GM18499 (cell line): ENCODE results near the gene MCF2L2.

Experiments used
- ATAC-seq: cut with Tn5 transposase; IDR thresholded peaks from one replicate; pipeline ENCODE4 v1.9.1; 2021; ENCODE audit warnings: moderate number of reproducible peaks; ENCODE audit not compliant: insufficient read depth, unreplicated experiment

Gene MCF2L2

DNA sequence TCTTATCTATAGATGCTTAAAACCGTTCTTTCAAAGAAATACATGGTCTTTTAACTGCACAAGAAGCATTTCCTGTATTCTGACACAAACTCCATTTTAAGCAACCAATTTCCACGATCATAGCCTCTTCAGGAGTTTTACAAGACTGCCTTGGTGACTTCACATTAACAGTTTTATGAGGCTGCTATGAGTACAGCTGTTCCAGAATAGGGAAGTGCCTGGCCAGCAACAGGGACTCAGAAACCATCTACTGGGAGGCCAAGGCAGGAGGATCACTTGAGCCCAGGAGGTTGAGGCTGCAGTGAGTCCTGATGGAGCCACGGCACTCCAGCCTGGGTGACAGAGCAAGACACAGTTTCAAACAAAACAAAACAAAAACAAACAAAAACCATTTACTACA is 96.9 kb downstream of the MCF2L2 start:
- no peak for ATAC-seq

DNA sequence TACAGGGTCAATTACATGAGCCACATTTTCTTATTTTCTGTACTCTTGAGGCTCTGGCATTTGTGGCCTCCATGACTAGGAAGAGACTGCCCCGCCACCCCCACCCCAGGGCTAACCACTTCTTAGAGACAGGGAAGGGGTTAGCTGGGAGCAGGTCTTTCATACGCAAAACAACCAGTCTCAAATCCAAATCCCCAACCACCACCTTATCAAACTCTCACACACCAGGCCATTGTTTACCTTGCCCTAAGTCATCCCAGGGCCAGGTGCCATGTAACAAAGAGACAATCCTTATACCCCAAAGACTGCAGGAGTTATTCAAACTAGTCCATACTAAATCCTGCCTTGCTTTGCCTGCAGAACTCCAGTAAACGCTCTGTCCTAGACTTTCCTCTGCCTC is 97.5 kb downstream of the MCF2L2 start:
- no peak for ATAC-seq

DNA sequence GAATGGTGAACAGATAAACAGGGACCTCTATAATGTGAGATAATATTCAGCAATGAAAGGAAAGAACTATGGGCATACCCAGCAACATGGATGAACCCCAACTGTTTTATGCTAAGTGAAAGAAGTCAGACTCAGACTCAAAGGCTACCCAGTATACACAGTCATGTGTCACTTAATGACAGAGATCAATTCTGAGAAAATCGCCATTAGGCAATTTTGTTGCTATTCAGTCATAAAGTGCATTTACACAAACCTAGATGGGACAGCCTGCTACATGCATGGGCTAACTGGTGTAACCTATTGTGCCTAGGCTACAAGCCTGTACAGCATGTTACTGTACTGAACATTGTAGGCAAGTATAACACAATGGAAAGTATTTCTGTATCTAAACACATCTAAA is 98.9 kb downstream of the MCF2L2 start:
- no peak for ATAC-seq

DNA sequence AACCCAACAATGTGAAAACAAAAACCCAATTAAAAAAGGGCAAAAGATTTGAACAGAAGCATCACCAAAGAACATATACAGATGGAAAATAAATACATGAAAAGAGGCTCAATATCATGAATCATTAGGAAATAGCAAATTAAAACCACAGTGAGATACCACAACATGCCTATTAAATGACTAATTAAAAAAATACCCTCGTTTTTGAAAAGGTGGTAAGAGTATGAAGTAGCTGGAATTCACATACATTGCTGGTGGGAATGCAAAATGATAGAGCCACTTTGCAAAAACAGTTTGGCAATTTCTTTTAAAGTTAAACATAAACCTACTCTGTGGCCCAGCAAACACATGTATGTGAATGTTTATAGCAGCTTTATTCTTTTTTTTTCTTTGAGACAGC is 99.6 kb downstream of the MCF2L2 start:
- no peak for ATAC-seq

- no peak for ATAC-seq
These were observed 100.3 kb downstream of the MCF2L2 start for GRCh38 chr3:183328164-183328563.

GRCh38 chr3:183327343-183327742 is 101.1 kb downstream of the MCF2L2 start:
- no peak for ATAC-seq

DNA sequence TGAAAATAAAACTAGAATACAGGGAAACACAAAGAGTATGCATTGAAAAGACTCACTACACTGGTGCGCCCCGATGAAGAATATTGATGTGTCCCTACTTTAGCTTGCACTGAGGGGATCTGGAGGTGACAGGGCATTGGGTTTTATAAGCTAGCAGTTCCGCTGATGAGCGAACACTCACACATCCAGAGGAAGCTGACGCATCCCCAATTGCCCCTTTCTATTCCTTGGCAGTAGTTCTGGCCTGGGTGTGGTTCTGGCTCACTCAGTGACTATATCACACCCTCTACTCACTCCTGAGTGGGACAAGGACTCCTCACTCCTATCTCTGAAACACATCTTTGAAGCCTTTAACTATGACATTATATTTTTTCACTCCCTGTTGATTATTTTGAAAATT is 104.3 kb downstream of the MCF2L2 start:
- ATAC-seq: no peak

DNA sequence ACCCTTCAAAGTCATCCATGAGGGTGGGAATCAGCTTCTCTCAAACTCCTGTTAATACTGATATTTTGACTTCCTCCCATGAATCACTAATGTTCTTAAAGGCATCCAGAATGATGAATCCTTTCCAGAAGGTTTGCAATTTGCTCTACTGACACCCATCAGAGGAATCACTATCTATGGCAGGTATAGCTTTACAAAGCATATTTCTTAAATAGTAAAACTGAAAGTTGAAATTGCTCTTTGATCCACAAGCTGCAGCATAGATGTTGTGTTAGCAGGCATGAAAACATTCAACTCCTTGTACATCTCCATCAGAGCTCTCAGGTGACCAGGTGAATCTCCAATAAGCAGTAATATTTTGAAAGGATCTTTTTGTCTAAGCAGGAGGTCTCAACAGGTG is 109.0 kb downstream of the MCF2L2 start:
- no peak for ATAC-seq

DNA sequence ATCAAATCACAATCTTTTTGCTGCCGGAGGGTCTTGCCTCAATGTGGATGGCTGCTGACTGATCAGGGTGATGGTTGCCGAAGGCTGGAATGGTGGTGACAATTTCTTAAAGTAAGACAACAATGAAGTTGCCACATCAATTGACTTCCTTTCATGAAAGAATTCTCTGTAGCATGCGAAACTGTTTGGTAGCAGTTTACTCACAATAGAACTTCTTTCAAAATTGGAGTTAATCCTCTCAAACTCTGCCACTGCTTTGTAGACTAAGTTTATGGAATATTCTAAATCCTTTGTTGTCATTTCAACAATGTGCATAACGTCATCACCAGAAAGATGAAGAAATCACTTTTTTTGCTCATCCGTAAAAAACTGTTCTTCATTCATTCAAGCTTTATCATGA is 109.5 kb downstream of the MCF2L2 start:
- ATAC-seq: no peak

DNA sequence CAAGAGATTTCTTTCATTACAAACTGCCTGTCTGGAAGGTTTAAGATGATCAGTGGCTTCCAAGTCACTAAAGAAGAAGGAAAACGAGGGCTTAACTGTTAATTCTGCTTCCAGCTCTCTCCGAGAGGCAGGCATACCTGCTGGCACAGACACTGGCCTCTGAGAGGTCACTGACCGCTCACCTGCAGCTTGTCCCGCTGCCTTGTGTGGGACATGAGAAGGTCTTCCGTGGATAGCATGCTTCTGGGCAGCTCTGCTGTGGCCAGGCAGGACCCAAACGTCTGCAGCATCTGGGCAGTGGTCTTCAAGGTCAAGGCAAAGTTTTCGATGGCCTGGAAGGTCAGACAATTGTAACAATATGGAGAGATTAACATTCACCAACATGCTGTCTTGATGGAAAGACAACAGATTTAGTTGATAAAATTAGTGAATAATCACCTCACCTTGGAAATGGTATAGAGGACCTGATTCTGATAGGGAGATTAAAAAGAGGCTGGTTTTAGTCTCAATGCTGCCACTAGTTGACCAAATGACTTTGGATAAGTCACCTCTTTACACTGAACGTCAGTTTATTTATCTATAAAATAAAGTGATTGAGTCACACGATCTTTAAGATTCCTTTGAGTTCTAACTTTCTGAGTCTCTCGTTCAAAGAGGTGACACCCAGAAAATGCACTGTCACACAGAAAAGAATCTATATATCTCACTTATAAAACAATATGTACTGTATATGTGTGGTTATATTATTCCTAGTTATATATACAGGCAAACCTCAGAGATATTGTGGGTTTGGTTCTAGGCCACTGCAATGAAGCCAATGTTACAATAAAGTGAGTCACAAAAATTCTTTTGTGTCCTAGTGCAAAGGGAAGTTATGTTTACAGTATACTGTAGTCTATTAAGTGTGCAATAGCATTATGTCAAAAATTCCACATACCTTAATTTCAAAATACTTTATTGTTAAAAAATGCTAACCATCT is 110.2 kb downstream of the MCF2L2 start:
- no peak for ATAC-seq

- no peak for ATAC-seq
These were observed 111.1 kb downstream of the MCF2L2 start for GRCh38 chr3:183317271-183317670.

DNA sequence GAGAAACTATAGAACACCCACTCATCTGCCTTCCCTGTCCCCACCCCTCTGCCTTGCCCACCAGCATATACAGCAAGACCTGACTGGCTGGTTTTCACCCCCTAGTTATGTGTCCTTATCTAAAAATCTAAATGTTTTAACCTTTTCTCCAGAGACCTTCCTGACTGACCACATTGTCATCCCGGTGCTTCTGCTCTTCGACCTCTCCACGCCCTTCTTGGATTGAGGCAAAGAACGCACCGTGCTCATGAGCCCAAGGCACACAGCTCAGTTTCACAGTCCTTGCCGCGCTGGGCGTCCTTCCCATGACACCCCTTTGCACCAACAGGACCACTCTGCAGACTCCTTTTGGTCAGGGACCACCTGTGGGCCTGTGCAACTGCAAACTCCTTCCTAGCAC is 112.7 kb downstream of the MCF2L2 start:
- ATAC-seq: no peak

DNA sequence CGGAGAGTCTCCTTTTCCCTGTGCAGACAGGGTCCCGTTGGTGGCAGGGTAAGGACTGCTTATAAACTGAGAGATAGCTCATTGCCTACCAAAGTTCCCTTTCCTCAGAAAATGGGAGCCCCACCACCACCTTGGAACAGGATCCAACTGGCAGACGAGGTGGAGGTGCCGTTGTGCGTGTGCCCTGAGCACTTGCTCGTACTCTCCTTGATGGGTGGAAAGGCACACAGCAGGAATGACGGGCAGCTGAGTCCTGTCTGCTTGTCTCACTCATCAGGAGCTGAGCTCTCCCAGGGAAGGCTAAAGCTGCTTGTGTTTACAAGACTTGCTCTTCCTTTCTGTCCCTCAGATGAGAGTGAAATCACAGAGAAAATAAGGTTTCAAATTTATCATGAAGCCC is 114.7 kb downstream of the MCF2L2 start:
- no peak for ATAC-seq

GRCh38 chr3:183313351-183313750 is 115.1 kb downstream of the MCF2L2 start:
- no peak for ATAC-seq

GRCh38 chr3:183312433-183312832 is 116.0 kb downstream of the MCF2L2 start:
- no peak for ATAC-seq

DNA sequence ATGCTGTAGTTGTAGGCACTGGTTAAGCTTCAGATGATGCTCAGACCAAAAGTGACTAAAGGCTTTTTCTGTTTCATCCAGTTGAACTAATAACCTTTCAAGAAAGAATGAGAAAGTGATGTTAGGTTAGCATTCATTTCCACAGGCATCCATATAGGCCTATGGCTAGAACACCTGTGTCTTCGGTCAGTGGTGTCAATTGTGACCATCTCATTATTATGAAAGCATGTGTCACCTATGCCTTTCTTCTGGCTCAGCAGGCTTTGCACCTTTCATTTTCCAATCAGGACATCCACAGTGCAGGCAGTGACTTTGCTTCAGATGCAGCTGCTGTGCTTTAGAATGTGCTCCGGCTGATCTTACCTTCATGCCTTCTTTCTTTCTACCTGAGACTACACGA is 117.5 kb downstream of the MCF2L2 start:
- no peak for ATAC-seq

DNA sequence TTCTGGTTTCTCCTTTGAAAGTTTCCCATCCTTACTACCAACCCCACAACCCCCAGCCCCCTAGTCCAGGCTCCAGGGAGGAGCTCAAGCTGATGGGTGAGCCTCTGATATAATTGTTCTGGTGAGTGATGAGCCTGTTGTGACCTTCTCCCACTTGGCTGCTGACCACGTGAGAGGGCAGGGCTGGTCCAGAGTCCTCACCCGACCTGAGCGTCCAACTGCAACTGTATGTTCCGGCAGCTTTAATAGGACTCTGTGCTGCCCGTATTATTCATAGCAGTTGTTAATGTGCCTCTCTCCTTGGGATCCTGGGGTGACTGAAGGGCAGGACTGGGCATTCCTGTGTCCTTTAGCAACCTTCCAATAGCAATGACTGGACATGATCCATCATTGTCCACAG is 119.1 kb downstream of the MCF2L2 start:
- no peak for ATAC-seq

GRCh38 chr3:183308751-183309150 is 119.7 kb downstream of the MCF2L2 start:
- no peak for ATAC-seq

GRCh38 chr3:183307749-183308148 is 120.7 kb downstream of the MCF2L2 start:
- ATAC-seq: no peak

- peak; percentile 94 for ATAC-seq
These were observed 121.4 kb downstream of the MCF2L2 start for GRCh38 chr3:183306798-183307671.

DNA sequence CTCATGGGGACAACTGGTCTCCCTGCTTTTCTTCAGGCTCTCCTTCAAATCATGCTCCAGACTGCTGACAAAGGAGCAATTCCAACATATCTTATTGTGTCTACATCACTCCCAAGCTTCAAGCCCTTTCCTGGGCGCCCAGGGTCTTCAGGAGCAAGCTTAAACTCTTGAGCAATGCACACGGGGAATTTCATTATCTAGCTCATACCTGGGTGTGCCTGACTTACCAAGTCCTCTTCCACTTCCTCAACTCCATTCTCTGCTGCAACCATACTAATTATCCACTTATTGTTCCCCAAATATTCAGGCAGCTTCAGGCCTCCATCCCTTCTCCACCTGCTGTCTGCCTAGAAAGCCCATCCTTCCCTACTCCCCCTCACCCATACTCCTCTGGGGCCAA is 124.7 kb downstream of the MCF2L2 start:
- ATAC-seq: no peak
